Pancreas (tissue), 10 donors: Measurements from ENCODE around the gene RNF212. TPM values are rescaled to one million over a fixed set of nuclear protein-coding genes. Genes with fewer than 3 reads are reported as not detected.

Experiments
- ATAC-seq, 4 donors: fragments of 200-7000 bp; cut with Tn5 transposase; one replicate each; pipeline versions ENCODE4 v1.8.0 to v1.9.1; 2020; ENCODE audit warnings: mild to moderate bottlenecking in 4 of 4, moderate library complexity in 4 of 4
- DNase-seq, 6 donors: peaks; one replicate each; pipeline ENCODE4 v3.0.0-alpha.2; 2020
- FAIRE-seq: peaks from 2 replicates; lab custom pipeline; 2012; peaks lifted over from hg19 to GRCh38; lab: Jason Lieb, UNC
- H3K27ac ChIP-seq, 4 donors: fragments of 200-600 bp; sonication (generic); 1 replicate in 3 of 4; 2 replicates in 1 of 4; pipeline versions ENCODE4 v1.5.0 to v1.8.0; 2020
- H3K27me3 ChIP-seq, 4 donors: fragments of 200-600 bp; one replicate each; pipeline ENCODE4 v1.8.0; 2021
- H3K36me3 ChIP-seq, 3 donors: fragments of 200-600 bp; sonication (generic) in 1 of 3; one replicate each; pipeline versions ENCODE4 v1.5.0 to v1.8.0; 2020 to 2021
- H3K4me1 ChIP-seq, 3 donors: fragments of 200-600 bp; one replicate each; pipeline ENCODE4 v1.8.0; 2021
- H3K4me3 ChIP-seq, 4 donors: fragments of 200-600 bp; sonication (generic) in 2 of 4; one replicate each; pipeline versions ENCODE4 v1.5.0 to v1.8.0; 2020 to 2021
- H3K9me3 ChIP-seq, 4 donors: fragments of 200-600 bp; one replicate each; pipeline ENCODE4 v1.8.0; 2021
- WGBS, 2 donors: extraction: QIAGEN DNeasy Blood & Tissue Kit; methylation state at CpG; one replicate each; pipeline ENCODE4 v1.1.7; 2013; 5-methylcytosine and 5-hydroxymethylcytosine counted together
- intact Hi-C, 3 donors: fragments of 100-400 bp; cut with DNase I; formaldehyde crosslinking; loops; one replicate each; pipeline versions ENCODE4 v1.11.1 to v1.14.2; 2022
- polyA plus RNA-seq, 2 donors: library from polyadenylated mRNA; stranded (reverse); fragments of 200-250 nt; gene quantifications; one replicate each; pipeline ENCODE4 v1.2.3, GENCODE V29; 2013
- total RNA-seq, 6 donors: library from RNA; stranded (reverse); fragmentation: NEBNext Ultra II Directional in 4 of 6; extraction: Animal tissue kit (Norgen Biotek cat#: 25700) in 4 of 6; gene quantifications; one replicate each; pipeline versions ENCODE4 v1.2.1 to v1.2.4, GENCODE V29; 2021 to 2023
- TF ChIP-seq, protein P1 (sequence below), 4 donors: fragments of 200-600 bp; sonication (generic) in 3 of 4; IDR thresholded peaks; one replicate each; pipeline versions ENCODE4 v1.5.0 to v1.8.0; 2021; ENCODE audit warnings: antibody characterized with exemption in 4 of 4
- donor health status: healthy with polysubstance abuse.
- donor health status: DM: no; HTN: no; CAD: no; lungs with moderate emphysema.
- donor health status: DM: no; HTN: no; CAD: no.
- donor health status: control.
- donor health status: control.
- donor health status: Bipolar disorder and iron deficiency.
- donor health status: DM: yes; HTN: yes; CAD: no.
- donor health status: DM: no; HTN: no; CAD: no.
- donor health status: DM: no; HTN: no; CAD: no.
- donor health status: DM: yes; HTN: yes; CAD: no.

Gene RNF212
- total and polyA plus RNA-seq, 8 donors = 12.0 to 40.3 (median 19.2) TPM

DNA sequence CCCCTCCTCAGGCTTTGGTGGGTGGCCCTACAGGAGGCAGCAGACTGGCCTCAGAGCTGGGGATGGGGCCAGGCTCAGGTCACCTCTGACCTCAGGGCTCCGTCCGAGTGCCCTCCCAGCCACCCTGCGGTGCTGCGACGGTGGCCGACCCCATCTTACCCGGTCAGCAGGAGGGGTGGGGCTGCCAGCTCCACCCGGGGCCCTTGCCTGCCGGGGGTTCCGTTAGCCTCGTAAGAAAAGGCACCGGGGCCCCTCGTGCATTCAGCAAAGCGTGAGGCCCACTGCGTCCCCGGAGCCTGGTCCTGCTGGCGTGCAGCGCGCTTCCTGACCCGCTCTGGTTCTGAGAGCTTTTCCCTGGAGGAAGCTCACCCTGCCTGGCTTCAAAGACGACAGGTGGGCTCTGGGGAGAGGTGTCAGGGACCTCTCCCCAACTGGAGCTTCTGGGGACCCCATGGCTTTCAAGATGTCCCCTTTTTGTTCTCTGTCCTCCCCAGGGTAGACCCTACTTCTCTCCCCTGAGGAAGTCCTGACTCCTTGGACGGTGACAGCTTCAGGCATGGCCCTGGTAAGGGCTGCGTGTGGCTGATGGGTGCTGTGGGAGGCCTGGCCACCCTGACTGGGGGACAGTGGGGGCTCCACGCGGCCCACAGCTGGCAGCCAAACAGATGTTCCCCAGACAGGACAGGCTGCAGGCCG is 86.0 kb downstream of the RNF212 start:
- Histone ChIP-seq H3K9me3 (no peaks in the 10 kb centered on the region), H3K27me3 (no peaks in the 10 kb centered on the region), H3K27ac (no peak overlapping the region), H3K4me3 (no peak overlapping the region), H3K36me3 (peaks cover 0 to 9% (median 6%) of the 10 kb centered on the region in 3 donors), H3K4me1 (no peaks in the 10 kb centered on the region)
- TF ChIP-seq, protein P1, sequence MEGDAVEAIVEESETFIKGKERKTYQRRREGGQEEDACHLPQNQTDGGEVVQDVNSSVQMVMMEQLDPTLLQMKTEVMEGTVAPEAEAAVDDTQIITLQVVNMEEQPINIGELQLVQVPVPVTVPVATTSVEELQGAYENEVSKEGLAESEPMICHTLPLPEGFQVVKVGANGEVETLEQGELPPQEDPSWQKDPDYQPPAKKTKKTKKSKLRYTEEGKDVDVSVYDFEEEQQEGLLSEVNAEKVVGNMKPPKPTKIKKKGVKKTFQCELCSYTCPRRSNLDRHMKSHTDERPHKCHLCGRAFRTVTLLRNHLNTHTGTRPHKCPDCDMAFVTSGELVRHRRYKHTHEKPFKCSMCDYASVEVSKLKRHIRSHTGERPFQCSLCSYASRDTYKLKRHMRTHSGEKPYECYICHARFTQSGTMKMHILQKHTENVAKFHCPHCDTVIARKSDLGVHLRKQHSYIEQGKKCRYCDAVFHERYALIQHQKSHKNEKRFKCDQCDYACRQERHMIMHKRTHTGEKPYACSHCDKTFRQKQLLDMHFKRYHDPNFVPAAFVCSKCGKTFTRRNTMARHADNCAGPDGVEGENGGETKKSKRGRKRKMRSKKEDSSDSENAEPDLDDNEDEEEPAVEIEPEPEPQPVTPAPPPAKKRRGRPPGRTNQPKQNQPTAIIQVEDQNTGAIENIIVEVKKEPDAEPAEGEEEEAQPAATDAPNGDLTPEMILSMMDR (IDR thresholded peaks at IDR 0.05) = no peak
- WGBS, 2 donors = 53 to 56% methylated on average over 25 to 26 of the region's 26 CpGs
- ATAC-seq (peak in 1 of 4 donors; percentile 1), FAIRE-seq (no peak), DNase-seq (no peak)
- intact Hi-C loops = no loop called here

- TF ChIP-seq, protein P1 (IDR thresholded peaks at IDR 0.05) = no peak
- Histone ChIP-seq H3K36me3 (peaks cover 0 to 9% (median 6%) of the 10 kb centered on the region in 3 donors), H3K4me3 (no peak overlapping the region), H3K4me1 (no peaks in the 10 kb centered on the region), H3K27me3 (no peaks in the 10 kb centered on the region), H3K9me3 (no peaks in the 10 kb centered on the region), H3K27ac (no peak overlapping the region)
- DNase-seq (peak in 5 of 6 donors; percentile 74 to 82 (median 79)), FAIRE-seq (no peak), ATAC-seq (peak; percentile 72 to 87 (median 81))
- WGBS, 2 donors = 23 to 27% methylated on average over 17 of the region's 17 CpGs
- intact Hi-C loops = no loop called here
Measured at GRCh38 chr4:1026115-1026514, 87.2 kb downstream of the RNF212 start.

- no peaks in the 10 kb centered on the region for H3K9me3 ChIP-seq
- H3K27ac ChIP-seq = no peak overlapping the region
- no peaks in the 10 kb centered on the region for H3K4me1 ChIP-seq
- peaks cover 0 to 9% (median 6%) of the 10 kb centered on the region in 3 donors for H3K36me3 ChIP-seq
- intact Hi-C loops = no loop called here
- no peak for DNase-seq
- WGBS, 2 donors = 89 to 93% methylated on average over 31 to 32 of the region's 32 CpGs
- H3K4me3 ChIP-seq = no peak overlapping the region
- no peak for FAIRE-seq
- TF ChIP-seq, protein P1 (IDR thresholded peaks at IDR 0.05) = no peak
- ATAC-seq = no peak
- H3K27me3 ChIP-seq = no peaks in the 10 kb centered on the region
Measured at GRCh38 chr4:1024882-1025545, 88.3 kb downstream of the RNF212 start.

- no peak overlapping the region for H3K4me3 ChIP-seq
- H3K27me3 ChIP-seq = no peaks in the 10 kb centered on the region
- no peak for ATAC-seq
- TF ChIP-seq, protein P1 (IDR thresholded peaks at IDR 0.05) = no peak
- WGBS, 2 donors = 97 to 98% methylated on average over 78 to 83 of the region's 83 CpGs
- intact Hi-C loops = no loop called here
- H3K9me3 ChIP-seq = no peaks in the 10 kb centered on the region
- DNase-seq = no peak
- no peak for FAIRE-seq
- no peak overlapping the region for H3K27ac ChIP-seq
- H3K36me3 ChIP-seq = peaks cover 0 to 9% (median 6%) of the 10 kb centered on the region in 3 donors
- no peaks in the 10 kb centered on the region for H3K4me1 ChIP-seq
Measured at GRCh38 chr4:1023895-1024740, 89.2 kb downstream of the RNF212 start.
